Gastrocnemius medialis (tissue), 4 donors: ENCODE measurements around the gene PBOV1. TPM values are rescaled to one million over a fixed set of nuclear protein-coding genes. Genes with fewer than 3 reads are reported as not detected.

Experiments used
- ATAC-seq, 2 donors: fragments of 150-250 bp; one replicate each; pipeline ENCODE4 v1.9.1; 2016
- DNase-seq, 2 donors: peaks; one replicate each; pipeline ENCODE4 v3.0.0-alpha.2; 2019
- H3K27ac ChIP-seq, 4 donors: fragments of 200-600 bp; sonication (generic); 1 replicate in 1 of 4; 2 replicates in 3 of 4; pipeline ENCODE4 v1.5.1; 2016 to 2018; ENCODE audit warnings: mild to moderate bottlenecking in 2 of 4, moderate library complexity in 1 of 4
- H3K27me3 ChIP-seq, 3 donors: fragments of 200-600 bp; sonication (generic) in 2 of 3; 1 replicate in 1 of 3; 2 replicates in 2 of 3; pipeline versions ENCODE4 v1.5.1 to v1.6.0; 2016 to 2019; ENCODE audit warnings: mild to moderate bottlenecking in 1 of 3, moderate library complexity in 1 of 3
- H3K36me3 ChIP-seq, 2 donors: fragments of 200-600 bp; sonication (generic) in 1 of 2; one replicate each; pipeline ENCODE4 v1.5.1; 2017 to 2018
- H3K4me1 ChIP-seq, 2 donors: fragments of 200-600 bp; sonication (generic) in 1 of 2; one replicate each; pipeline ENCODE4 v1.5.1; 2016 to 2017; ENCODE audit warnings: mild to moderate bottlenecking in 2 of 2
- H3K4me3 ChIP-seq, 4 donors: fragments of 200-600 bp; sonication (generic) in 3 of 4; 1 replicate in 1 of 4; 2 replicates in 3 of 4; pipeline ENCODE4 v1.5.1; 2016 to 2019; ENCODE audit warnings: mild to moderate bottlenecking in 2 of 4
- H3K9me3 ChIP-seq, 3 donors: fragments of 200-600 bp; sonication (generic) in 2 of 3; 1 replicate in 1 of 3; 2 replicates in 2 of 3; pipeline ENCODE4 v1.5.1; 2016 to 2019
- POLR2A ChIP-seq, 2 donors: fragments of 450-650 bp; IDR thresholded peaks; one replicate each; pipeline ENCODE4 v1.6.1; 2017; ENCODE audit warnings: antibody characterized with exemption in 2 of 2, mild to moderate bottlenecking in 2 of 2, moderate library complexity in 2 of 2
- in situ Hi-C, 4 donors: fragments of 200-750 bp; cut with MboI; loops; one replicate each; pipeline versions ENCODE4 v1.15.0 to v1.8.0; 2017; ENCODE audit warnings: low sequenced_read_pairs in 4 of 4
- intact Hi-C: fragments of 100-400 bp; cut with DNase I; formaldehyde crosslinking; loops from one replicate; pipeline ENCODE4 v1.15.1; 2023; ENCODE audit warnings: low total_unique reads
- total RNA-seq, 4 donors: library from RNA; depleted of rRNA; stranded (reverse); fragments of >200 nt; gene quantifications; one replicate each; pipeline versions ENCODE4 v1.1.0 to v1.2.3, GENCODE V29; 2016
- TF ChIP-seq, protein P1 (sequence below), 5 experiments: fragments of 450-650 bp in 3 of 5; fragments of 200-600 bp in 2 of 5; sonication (generic) in 2 of 5; IDR thresholded peaks in 4 of 5; conservative IDR thresholded peaks in 1 of 5; 1 replicate in 4 of 5; 2 replicates in 1 of 5; pipeline ENCODE4 v1.5.1; 2016 to 2019; ENCODE audit warnings: antibody characterized with exemption in 5 of 5, mild to moderate bottlenecking in 3 of 5, moderate library complexity in 3 of 5

Gene PBOV1
- total RNA-seq, 4 donors from 2014 or later: not detected

GRCh38 chr6:138248878-138249277 is 30.6 kb upstream of the PBOV1 start:
- H3K27ac ChIP-seq: no peak overlapping the region
- no peaks in the 10 kb centered on the region for H3K9me3 ChIP-seq
- TF ChIP-seq, protein P1, sequence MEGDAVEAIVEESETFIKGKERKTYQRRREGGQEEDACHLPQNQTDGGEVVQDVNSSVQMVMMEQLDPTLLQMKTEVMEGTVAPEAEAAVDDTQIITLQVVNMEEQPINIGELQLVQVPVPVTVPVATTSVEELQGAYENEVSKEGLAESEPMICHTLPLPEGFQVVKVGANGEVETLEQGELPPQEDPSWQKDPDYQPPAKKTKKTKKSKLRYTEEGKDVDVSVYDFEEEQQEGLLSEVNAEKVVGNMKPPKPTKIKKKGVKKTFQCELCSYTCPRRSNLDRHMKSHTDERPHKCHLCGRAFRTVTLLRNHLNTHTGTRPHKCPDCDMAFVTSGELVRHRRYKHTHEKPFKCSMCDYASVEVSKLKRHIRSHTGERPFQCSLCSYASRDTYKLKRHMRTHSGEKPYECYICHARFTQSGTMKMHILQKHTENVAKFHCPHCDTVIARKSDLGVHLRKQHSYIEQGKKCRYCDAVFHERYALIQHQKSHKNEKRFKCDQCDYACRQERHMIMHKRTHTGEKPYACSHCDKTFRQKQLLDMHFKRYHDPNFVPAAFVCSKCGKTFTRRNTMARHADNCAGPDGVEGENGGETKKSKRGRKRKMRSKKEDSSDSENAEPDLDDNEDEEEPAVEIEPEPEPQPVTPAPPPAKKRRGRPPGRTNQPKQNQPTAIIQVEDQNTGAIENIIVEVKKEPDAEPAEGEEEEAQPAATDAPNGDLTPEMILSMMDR (IDR thresholded peaks at IDR 0.05 in 4 of 5, conservative IDR thresholded peaks at IDR 0.05 in 1 of 5): no peak
- TF ChIP-seq POLR2A (IDR thresholded peaks at IDR 0.05): no peak
- H3K4me1 ChIP-seq: no peaks in the 10 kb centered on the region
- no peaks in the 10 kb centered on the region for H3K27me3 ChIP-seq
- in situ Hi-C loops (no loop called here), intact Hi-C loops (no loop called here)
- DNase-seq: no peak
- no peak for ATAC-seq
- no peak overlapping the region for H3K4me3 ChIP-seq
- H3K36me3 ChIP-seq: no peaks in the 10 kb centered on the region

DNA sequence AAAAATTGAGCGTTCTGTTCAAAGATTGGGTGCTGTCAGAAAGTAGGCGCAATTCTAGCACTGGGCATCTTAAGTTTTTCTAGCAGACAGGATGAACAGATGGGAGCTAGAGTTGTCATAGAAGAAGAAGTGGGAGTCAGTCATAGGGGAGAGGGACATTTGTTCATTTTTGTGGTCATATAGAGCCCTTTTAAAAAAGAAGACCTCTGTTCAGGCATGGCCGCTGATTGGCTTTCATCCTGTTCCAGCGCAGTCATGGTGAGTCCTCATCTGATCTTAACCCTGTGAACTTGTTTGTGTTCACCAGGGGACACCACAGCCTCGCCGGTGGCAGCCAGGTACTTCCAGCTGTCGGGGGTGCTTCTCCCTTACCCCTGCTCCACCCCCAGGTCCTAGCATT is 29.7 kb upstream of the PBOV1 start:
- Histone ChIP-seq H3K27ac (no peak overlapping the region), H3K4me3 (no peak overlapping the region), H3K4me1 (no peaks in the 10 kb centered on the region), H3K27me3 (no peaks in the 10 kb centered on the region), H3K9me3 (no peaks in the 10 kb centered on the region), H3K36me3 (no peaks in the 10 kb centered on the region)
- ATAC-seq: no peak
- in situ Hi-C loops (no loop called here), intact Hi-C loops (no loop called here)
- TF ChIP-seq, protein P1 (IDR thresholded peaks at IDR 0.05 in 4 of 5, conservative IDR thresholded peaks at IDR 0.05 in 1 of 5): no peak
- TF ChIP-seq POLR2A (IDR thresholded peaks at IDR 0.05): no peak
- DNase-seq: no peak

- Histone ChIP-seq H3K4me3 (no peak overlapping the region), H3K36me3 (no peaks in the 10 kb centered on the region), H3K27me3 (no peaks in the 10 kb centered on the region), H3K4me1 (no peaks in the 10 kb centered on the region), H3K9me3 (no peaks in the 10 kb centered on the region), H3K27ac (no peak overlapping the region)
- ATAC-seq (no peak), DNase-seq (no peak)
- in situ Hi-C loops (no loop called here), intact Hi-C loops (no loop called here)
- TF ChIP-seq, protein P1 (IDR thresholded peaks at IDR 0.05 in 4 of 5, conservative IDR thresholded peaks at IDR 0.05 in 1 of 5): no peak
- TF ChIP-seq POLR2A (IDR thresholded peaks at IDR 0.05): no peak
Measured at GRCh38 chr6:138246650-138247440, 28.6 kb upstream of the PBOV1 start.

DNA sequence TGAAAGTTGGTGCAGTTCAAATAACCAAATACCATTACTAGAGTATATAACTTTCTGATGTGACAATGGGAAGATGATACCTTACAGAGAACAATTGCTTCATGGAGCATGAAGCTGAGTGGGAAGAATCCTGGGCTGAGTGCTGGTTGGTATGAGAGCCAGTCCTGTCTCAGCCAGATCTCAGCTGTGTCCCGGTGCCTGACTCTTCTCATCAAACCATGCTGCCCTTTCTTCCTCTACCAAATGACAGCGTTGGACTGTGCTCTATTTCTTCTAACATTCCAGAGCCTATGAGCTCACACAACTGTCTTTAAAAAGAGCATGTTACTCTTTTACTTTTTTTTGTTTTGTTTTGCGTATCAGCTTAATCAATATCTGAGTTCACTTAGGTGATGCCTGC is 27.5 kb upstream of the PBOV1 start:
- TF ChIP-seq POLR2A (IDR thresholded peaks at IDR 0.05): no peak
- TF ChIP-seq, protein P1 (IDR thresholded peaks at IDR 0.05 in 4 of 5, conservative IDR thresholded peaks at IDR 0.05 in 1 of 5): no peak
- in situ Hi-C loops (no loop called here), intact Hi-C loops (no loop called here)
- Histone ChIP-seq H3K4me3 (no peak overlapping the region), H3K9me3 (no peaks in the 10 kb centered on the region), H3K36me3 (no peaks in the 10 kb centered on the region), H3K27me3 (no peaks in the 10 kb centered on the region), H3K4me1 (no peaks in the 10 kb centered on the region), H3K27ac (no peak overlapping the region)
- no peak for ATAC-seq
- no peak for DNase-seq
